Measurements from ENCODE around the gene TNPO2. TPM values are rescaled to one million over a fixed set of nuclear protein-coding genes. Genes with fewer than 3 reads are reported as not detected.

Gene TNPO2
- total and polyA plus RNA-seq, 9 donors = 19.6 to 68.6 (median 55.8) TPM

- no peak for DNase-seq
- H3K4me1 ChIP-seq (ENCODE audit: control insufficient read depth, insufficient read depth, low read length) = peaks cover 10% of the 10 kb centered on the region
- no CpG with 5 or more reads among the region's 6 CpGs for WGBS (ENCODE audit: insufficient coverage)
- H3K27ac ChIP-seq (ENCODE audit: low read length) = no peak overlapping the region
- H3K4me3 ChIP-seq (ENCODE audit: low read length) = no peak overlapping the region
- H3K9me3 ChIP-seq (replicated peaks; ENCODE audit: control insufficient read depth, low read depth, low read length) = no peaks in the 10 kb centered on the region
- peaks cover 17% of the 10 kb centered on the region for H3K36me3 ChIP-seq (ENCODE audit: control insufficient read depth, insufficient read depth, low read length)
- no peaks in the 10 kb centered on the region for H3K27me3 ChIP-seq (ENCODE audit: control insufficient read depth, insufficient read depth, low read length)
Observed at GRCh38 chr19:12759686-12760085, 36.0 kb upstream of the TNPO2 start.

- Histone ChIP-seq H3K4me3 (ENCODE audit: low read length) (peak overlapping the region; percentile 42), H3K4me1 (ENCODE audit: control insufficient read depth, insufficient read depth, low read length) (peaks cover 10% of the 10 kb centered on the region), H3K36me3 (ENCODE audit: control insufficient read depth, insufficient read depth, low read length) (no peaks in the 10 kb centered on the region), H3K9me3 (replicated peaks; ENCODE audit: control insufficient read depth, low read depth, low read length) (no peaks in the 10 kb centered on the region), H3K27ac (ENCODE audit: low read length) (peak overlapping the region; percentile 69), H3K27me3 (ENCODE audit: control insufficient read depth, insufficient read depth, low read length) (peaks cover 5% of the 10 kb centered on the region)
- WGBS (ENCODE audit: insufficient coverage) = 5% methylated on average over 59 of the region's 60 CpGs
- peak; percentile 85 for DNase-seq
Observed at GRCh38 chr19:12757544-12758274, 34.0 kb upstream of the TNPO2 start.

- peaks cover 10% of the 10 kb centered on the region for H3K4me1 ChIP-seq (ENCODE audit: control insufficient read depth, insufficient read depth, low read length)
- H3K27me3 ChIP-seq (ENCODE audit: control insufficient read depth, insufficient read depth, low read length) = peaks cover 16% of the 10 kb centered on the region
- H3K27ac ChIP-seq (ENCODE audit: low read length) = no peak overlapping the region
- WGBS (ENCODE audit: insufficient coverage) = 87% methylated on average over 14 of the region's 19 CpGs
- no peaks in the 10 kb centered on the region for H3K9me3 ChIP-seq (replicated peaks; ENCODE audit: control insufficient read depth, low read depth, low read length)
- H3K36me3 ChIP-seq (ENCODE audit: control insufficient read depth, insufficient read depth, low read length) = no peaks in the 10 kb centered on the region
- no peak overlapping the region for H3K4me3 ChIP-seq (ENCODE audit: low read length)
- no peak for DNase-seq
Observed at GRCh38 chr19:12756150-12756883, 32.6 kb upstream of the TNPO2 start.

GRCh38 chr19:12754465-12755196 is 30.9 kb upstream of the TNPO2 start:
- no peak overlapping the region for H3K4me3 ChIP-seq (ENCODE audit: low read length)
- H3K36me3 ChIP-seq (ENCODE audit: control insufficient read depth, insufficient read depth, low read length) = no peaks in the 10 kb centered on the region
- H3K27me3 ChIP-seq (ENCODE audit: control insufficient read depth, insufficient read depth, low read length) = peaks cover 24% of the 10 kb centered on the region
- 83% methylated on average over 44 of the region's 50 CpGs for WGBS (ENCODE audit: insufficient coverage)
- peaks cover 15% of the 10 kb centered on the region for H3K4me1 ChIP-seq (ENCODE audit: control insufficient read depth, insufficient read depth, low read length)
- no peak for DNase-seq
- no peaks in the 10 kb centered on the region for H3K9me3 ChIP-seq (replicated peaks; ENCODE audit: control insufficient read depth, low read depth, low read length)
- H3K27ac ChIP-seq (ENCODE audit: low read length) = no peak overlapping the region

- no peak overlapping the region for H3K27ac ChIP-seq (ENCODE audit: low read length)
- H3K4me3 ChIP-seq (ENCODE audit: low read length) = no peak overlapping the region
- peaks cover 9% of the 10 kb centered on the region for H3K4me1 ChIP-seq (ENCODE audit: control insufficient read depth, insufficient read depth, low read length)
- H3K27me3 ChIP-seq (ENCODE audit: control insufficient read depth, insufficient read depth, low read length) = peaks cover 24% of the 10 kb centered on the region
- 84% methylated on average over 20 of the region's 23 CpGs for WGBS (ENCODE audit: insufficient coverage)
- H3K9me3 ChIP-seq (replicated peaks; ENCODE audit: control insufficient read depth, low read depth, low read length) = peaks cover 9% of the 10 kb centered on the region
- no peak for DNase-seq
- peaks cover 13% of the 10 kb centered on the region for H3K36me3 ChIP-seq (ENCODE audit: control insufficient read depth, insufficient read depth, low read length)
Observed at GRCh38 chr19:12752056-12752781, 28.5 kb upstream of the TNPO2 start.

- Histone ChIP-seq H3K4me1 (ENCODE audit: control insufficient read depth, insufficient read depth, low read length) (peaks cover 5% of the 10 kb centered on the region), H3K9me3 (replicated peaks; ENCODE audit: control insufficient read depth, low read depth, low read length) (peaks cover 11% of the 10 kb centered on the region), H3K27ac (ENCODE audit: low read length) (no peak within 1 kb of the TSS), H3K36me3 (ENCODE audit: control insufficient read depth, insufficient read depth, low read length) (peaks cover 18% of the 10 kb centered on the region), H3K27me3 (ENCODE audit: control insufficient read depth, insufficient read depth, low read length) (peaks cover 24% of the 10 kb centered on the region), H3K4me3 (ENCODE audit: low read length) (no peak within 1 kb of the TSS)
- 59% methylated on average over 9 of the region's 14 CpGs for WGBS (ENCODE audit: insufficient coverage)
- no peak for DNase-seq
Observed at GRCh38 chr19:12751635-12752034, 27.9 kb upstream of the TNPO2 start, which contains the start of gene BEST2. Gene BEST2 (plus strand): TSS chr19:12751791. CDS start chr19:12752593, 802 bp downstream.

GRCh38 chr19:12750851-12751250 is 27.1 kb upstream of the TNPO2 start:
- peaks cover 5% of the 10 kb centered on the region for H3K4me1 ChIP-seq (ENCODE audit: control insufficient read depth, insufficient read depth, low read length)
- H3K27ac ChIP-seq (ENCODE audit: low read length) = no peak overlapping the region
- peaks cover 11% of the 10 kb centered on the region for H3K9me3 ChIP-seq (replicated peaks; ENCODE audit: control insufficient read depth, low read depth, low read length)
- peaks cover 25% of the 10 kb centered on the region for H3K36me3 ChIP-seq (ENCODE audit: control insufficient read depth, insufficient read depth, low read length)
- 62% methylated on average over 8 of the region's 9 CpGs for whole genome bisulfite sequencing (ENCODE audit: insufficient coverage)
- no peak for DNase-seq
- H3K27me3 ChIP-seq (ENCODE audit: control insufficient read depth, insufficient read depth, low read length) = peaks cover 24% of the 10 kb centered on the region
- H3K4me3 ChIP-seq (ENCODE audit: low read length) = no peak overlapping the region

- 32% methylated on average over 18 of the region's 24 CpGs for WGBS (ENCODE audit: insufficient coverage)
- Histone ChIP-seq H3K9me3 (replicated peaks; ENCODE audit: control insufficient read depth, low read depth, low read length) (peaks cover 11% of the 10 kb centered on the region), H3K27me3 (ENCODE audit: control insufficient read depth, insufficient read depth, low read length) (peaks cover 24% of the 10 kb centered on the region), H3K4me1 (ENCODE audit: control insufficient read depth, insufficient read depth, low read length) (peaks cover 5% of the 10 kb centered on the region), H3K4me3 (ENCODE audit: low read length) (no peak overlapping the region), H3K27ac (ENCODE audit: low read length) (no peak overlapping the region), H3K36me3 (ENCODE audit: control insufficient read depth, insufficient read depth, low read length) (peaks cover 34% of the 10 kb centered on the region)
- DNase-seq = peak; percentile 25
Observed at GRCh38 chr19:12749938-12750521, 26.3 kb upstream of the TNPO2 start.

GRCh38 chr19:12748489-12748888 is 24.8 kb upstream of the TNPO2 start:
- H3K9me3 ChIP-seq (replicated peaks; ENCODE audit: control insufficient read depth, low read depth, low read length) = peaks cover 11% of the 10 kb centered on the region
- H3K27ac ChIP-seq (ENCODE audit: low read length) = no peak overlapping the region
- H3K4me1 ChIP-seq (ENCODE audit: control insufficient read depth, insufficient read depth, low read length) = peaks cover 5% of the 10 kb centered on the region
- H3K4me3 ChIP-seq (ENCODE audit: low read length) = no peak overlapping the region
- peaks cover 21% of the 10 kb centered on the region for H3K27me3 ChIP-seq (ENCODE audit: control insufficient read depth, insufficient read depth, low read length)
- WGBS (ENCODE audit: insufficient coverage) = 71% methylated on average over 1 of the region's 6 CpGs
- no peak for DNase-seq
- H3K36me3 ChIP-seq (ENCODE audit: control insufficient read depth, insufficient read depth, low read length) = peaks cover 40% of the 10 kb centered on the region
